ENCODE measurements around the gene OGFOD3. TPM values are rescaled to one million over a fixed set of nuclear protein-coding genes. Genes with fewer than 3 reads are reported as not detected.
A peak's percentile ranks its signal among the peaks of the same experiment; 100 is the strongest.
"Not testable (repeated sequence)": the region's sequence is repeated elsewhere in the genome, so short reads cannot be mapped to it uniquely, and the experiment has no call there.

OGFOD3 gene
- total RNA-seq, 1 experiment from 2014 or later = 25.0 TPM

GRCh38 chr17:82463925-82464566, 45.7 kb upstream of the OGFOD3 start:
- BruUV-seq (replicated peaks) = no TSS peak
- Histone ChIP-seq H3K27ac (ENCODE audit: low read depth, low read length, poor library complexity, severe bottlenecking) (no peak overlapping the region), H3K9me3 (ENCODE audit: low read depth, low read length, poor library complexity, severe bottlenecking) (no peaks in the 10 kb centered on the region), H3K4me3 (ENCODE audit: low read depth, low read length, poor library complexity, severe bottlenecking) (no peak overlapping the region), H3K4me1 (ENCODE audit: insufficient read depth, low read length, poor library complexity, severe bottlenecking) (no peaks in the 10 kb centered on the region), H3K27me3 (replicated peaks; ENCODE audit: insufficient read depth, low read depth, low read length, poor library complexity) (no peaks in the 10 kb centered on the region), H3K36me3 (ENCODE audit: insufficient read depth, low read length, poor library complexity, severe bottlenecking) (peaks cover 53% of the 10 kb centered on the region)
- ChIA-PET POLR2A (ENCODE audit: low non-redundant PET) (no interaction called here), CTCF (no interaction called here)
- TF ChIP-seq EZH2 (IDR thresholded peaks at IDR 0.05; ENCODE audit: borderline replicate concordance, low read depth, low read length, poor library complexity, severe bottlenecking) = no peak
- TF ChIP-seq, protein P1, sequence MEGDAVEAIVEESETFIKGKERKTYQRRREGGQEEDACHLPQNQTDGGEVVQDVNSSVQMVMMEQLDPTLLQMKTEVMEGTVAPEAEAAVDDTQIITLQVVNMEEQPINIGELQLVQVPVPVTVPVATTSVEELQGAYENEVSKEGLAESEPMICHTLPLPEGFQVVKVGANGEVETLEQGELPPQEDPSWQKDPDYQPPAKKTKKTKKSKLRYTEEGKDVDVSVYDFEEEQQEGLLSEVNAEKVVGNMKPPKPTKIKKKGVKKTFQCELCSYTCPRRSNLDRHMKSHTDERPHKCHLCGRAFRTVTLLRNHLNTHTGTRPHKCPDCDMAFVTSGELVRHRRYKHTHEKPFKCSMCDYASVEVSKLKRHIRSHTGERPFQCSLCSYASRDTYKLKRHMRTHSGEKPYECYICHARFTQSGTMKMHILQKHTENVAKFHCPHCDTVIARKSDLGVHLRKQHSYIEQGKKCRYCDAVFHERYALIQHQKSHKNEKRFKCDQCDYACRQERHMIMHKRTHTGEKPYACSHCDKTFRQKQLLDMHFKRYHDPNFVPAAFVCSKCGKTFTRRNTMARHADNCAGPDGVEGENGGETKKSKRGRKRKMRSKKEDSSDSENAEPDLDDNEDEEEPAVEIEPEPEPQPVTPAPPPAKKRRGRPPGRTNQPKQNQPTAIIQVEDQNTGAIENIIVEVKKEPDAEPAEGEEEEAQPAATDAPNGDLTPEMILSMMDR (conservative IDR thresholded peaks at IDR 0.05; ENCODE audit: low read depth, low read length) = no peak
- intact Hi-C loops (cut with micrococcal nuclease; ENCODE audit: unreplicated experiment) = no loop called here
- DNase-seq (ENCODE audit: low spot score) = no peak

DNA sequence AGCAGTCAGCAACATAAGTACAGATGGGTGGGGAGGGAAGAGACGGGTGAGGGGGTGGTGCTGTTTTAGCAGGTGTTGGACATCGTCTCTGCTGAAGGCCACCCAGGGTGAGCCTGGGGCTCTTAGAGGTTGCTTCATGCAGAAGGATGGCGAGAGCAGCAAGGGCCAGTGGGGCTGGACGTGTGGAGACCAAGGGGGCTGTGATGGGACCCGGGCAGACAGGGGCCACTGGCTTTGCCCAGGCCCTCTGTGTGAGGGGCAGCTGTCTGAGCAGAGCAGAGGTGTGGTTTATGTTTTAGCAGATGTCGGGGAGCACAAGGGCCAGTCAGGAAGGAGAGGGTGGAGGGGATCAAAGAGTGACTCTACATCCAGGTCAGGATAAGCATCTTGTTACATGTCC, 45.0 kb upstream of the OGFOD3 start:
- ChIA-PET POLR2A (ENCODE audit: low non-redundant PET) (no interaction called here), CTCF (no interaction called here)
- TF ChIP-seq, protein P1 (conservative IDR thresholded peaks at IDR 0.05; ENCODE audit: low read depth, low read length) = no peak
- TF ChIP-seq EZH2 (IDR thresholded peaks at IDR 0.05; ENCODE audit: borderline replicate concordance, low read depth, low read length, poor library complexity, severe bottlenecking) = no peak
- BruUV-seq (replicated peaks) = no TSS peak
- Histone ChIP-seq H3K36me3 (ENCODE audit: insufficient read depth, low read length, poor library complexity, severe bottlenecking) (peaks cover 47% of the 10 kb centered on the region), H3K27me3 (replicated peaks; ENCODE audit: insufficient read depth, low read depth, low read length, poor library complexity) (no peaks in the 10 kb centered on the region), H3K9me3 (ENCODE audit: low read depth, low read length, poor library complexity, severe bottlenecking) (no peaks in the 10 kb centered on the region), H3K27ac (ENCODE audit: low read depth, low read length, poor library complexity, severe bottlenecking) (no peak overlapping the region), H3K4me3 (ENCODE audit: low read depth, low read length, poor library complexity, severe bottlenecking) (no peak overlapping the region), H3K4me1 (ENCODE audit: insufficient read depth, low read length, poor library complexity, severe bottlenecking) (no peaks in the 10 kb centered on the region)
- DNase-seq (ENCODE audit: low spot score) = no peak
- intact Hi-C loops (cut with micrococcal nuclease; ENCODE audit: unreplicated experiment) = no loop called here

DNA sequence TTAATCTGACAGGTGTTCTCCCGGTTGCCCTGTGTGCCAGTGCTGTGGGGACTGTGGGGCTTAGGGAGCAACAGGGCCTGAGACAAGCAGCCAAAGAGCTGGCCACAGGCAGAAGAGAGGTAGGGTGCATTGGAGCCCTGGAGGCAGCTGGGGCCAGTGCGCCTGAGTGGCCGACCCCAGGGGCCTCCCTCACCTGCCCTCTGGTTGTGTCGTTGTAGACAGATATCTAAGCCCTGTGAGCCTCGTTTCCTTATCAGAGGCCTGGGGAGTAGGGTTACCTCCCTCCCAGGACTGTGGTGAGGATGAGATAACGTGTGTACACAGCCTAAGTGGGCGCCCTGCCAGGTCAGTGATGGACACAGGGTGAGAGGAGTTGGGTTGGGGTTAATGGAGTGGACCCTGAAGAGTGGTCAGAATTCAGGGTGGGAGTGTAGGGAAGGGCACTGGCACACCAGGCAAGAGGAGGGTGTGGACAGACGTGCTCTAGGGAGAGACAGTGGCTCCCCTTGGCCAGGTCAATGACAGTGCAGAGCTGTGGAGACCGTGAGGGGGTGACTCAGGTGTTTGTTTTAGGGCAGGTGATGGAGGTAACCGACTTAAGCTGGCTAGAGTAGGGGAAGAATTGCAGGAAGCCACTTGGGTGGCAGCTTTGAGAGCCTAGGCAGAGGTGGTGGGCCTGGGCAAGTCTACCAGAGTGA, 43.6 kb upstream of the OGFOD3 start:
- DNase-seq (ENCODE audit: low spot score) = no peak
- ChIA-PET CTCF (no interaction called here), POLR2A (ENCODE audit: low non-redundant PET) (no interaction called here)
- TF ChIP-seq, protein P1 (conservative IDR thresholded peaks at IDR 0.05; ENCODE audit: low read depth, low read length) = no peak
- no peak for TF ChIP-seq EZH2 (IDR thresholded peaks at IDR 0.05; ENCODE audit: borderline replicate concordance, low read depth, low read length, poor library complexity, severe bottlenecking)
- Histone ChIP-seq H3K4me1 (ENCODE audit: insufficient read depth, low read length, poor library complexity, severe bottlenecking) (peaks cover 8% of the 10 kb centered on the region), H3K4me3 (ENCODE audit: low read depth, low read length, poor library complexity, severe bottlenecking) (no peak overlapping the region), H3K27me3 (replicated peaks; ENCODE audit: insufficient read depth, low read depth, low read length, poor library complexity) (no peaks in the 10 kb centered on the region), H3K36me3 (ENCODE audit: insufficient read depth, low read length, poor library complexity, severe bottlenecking) (peaks cover 46% of the 10 kb centered on the region), H3K9me3 (ENCODE audit: low read depth, low read length, poor library complexity, severe bottlenecking) (no peaks in the 10 kb centered on the region), H3K27ac (ENCODE audit: low read depth, low read length, poor library complexity, severe bottlenecking) (no peak overlapping the region)
- no TSS peak for BruUV-seq (replicated peaks)
- intact Hi-C loops (cut with micrococcal nuclease; ENCODE audit: unreplicated experiment) = no loop called here

GRCh38 chr17:82459936-82460335, 41.5 kb upstream of the OGFOD3 start:
- BruUV-seq (replicated peaks); H3K4me1 ChIP-seq (ENCODE audit: insufficient read depth, low read length, poor library complexity, severe bottlenecking); H3K9me3 ChIP-seq (ENCODE audit: low read depth, low read length, poor library complexity, severe bottlenecking); DNase-seq (ENCODE audit: low spot score); intact Hi-C loops (cut with micrococcal nuclease; ENCODE audit: unreplicated experiment); POLR2A ChIA-PET (ENCODE audit: low non-redundant PET); H3K27me3 ChIP-seq (replicated peaks; ENCODE audit: insufficient read depth, low read depth, low read length, poor library complexity); H3K27ac ChIP-seq (ENCODE audit: low read depth, low read length, poor library complexity, severe bottlenecking); CTCF ChIA-PET: not testable (repeated sequence)
- peak overlapping the region; percentile 99 for H3K4me3 ChIP-seq (ENCODE audit: low read depth, low read length, poor library complexity, severe bottlenecking)
- H3K36me3 ChIP-seq (ENCODE audit: insufficient read depth, low read length, poor library complexity, severe bottlenecking) = peaks cover 32% of the 10 kb centered on the region

All from A673 (cell line).